Measurements from ENCODE around the gene ALAS2.
"Not testable (repeated sequence)": the region's sequence is repeated elsewhere in the genome, so short reads cannot be mapped to it uniquely, and the experiment has no call there.

Gene ALAS2

GRCh38 chrX:55004231-55004630, 26.5 kb downstream of the ALAS2 start:
- DNase-seq, result no peak

GRCh38 chrX:54999717-55000598, 30.8 kb downstream of the ALAS2 start, which contains the start of gene APEX2:
Gene APEX2 (plus strand): TSS chrX:55000363. CDS start chrX:55000423, 60 bp downstream.
- DNase-seq, result peak; percentile 91

GRCh38 chrX:54995621-54996020, 35.2 kb downstream of the ALAS2 start:
- DNase-seq, result no peak

- DNase-seq, result no peak
Measured at GRCh38 chrX:54994668-54995351, 36.0 kb downstream of the ALAS2 start.

GRCh38 chrX:54994099-54994498, 36.7 kb downstream of the ALAS2 start, which contains the start of gene PFKFB1:
Gene PFKFB1 (minus strand): TSS chrX:54994188. CDS start chrX:54994007, 181 bp downstream.
- no peak for DNase-seq

GRCh38 chrX:54992911-54993622, 37.7 kb downstream of the ALAS2 start:
- DNase-seq, result no peak

- DNase-seq, result no peak
Measured at GRCh38 chrX:54991706-54992105, 39.1 kb downstream of the ALAS2 start.

- not testable (repeated sequence) for DNase-seq
Measured at GRCh38 chrX:54983306-54983705, 47.5 kb downstream of the ALAS2 start.

GRCh38 chrX:54980334-54980733, 50.4 kb downstream of the ALAS2 start:
- no peak for DNase-seq

- DNase-seq, result peak; percentile 5
Measured at GRCh38 chrX:54979432-54979831, 51.3 kb downstream of the ALAS2 start.

- no peak for DNase-seq
Measured at GRCh38 chrX:54978448-54978847, 52.3 kb downstream of the ALAS2 start.

- DNase-seq, result no peak
Measured at GRCh38 chrX:54977387-54977786, 53.4 kb downstream of the ALAS2 start.

- no peak for DNase-seq
Measured at GRCh38 chrX:54964766-54965497, 65.8 kb downstream of the ALAS2 start.

- no peak for DNase-seq
Measured at GRCh38 chrX:54961750-54962149, 69.0 kb downstream of the ALAS2 start.
